Tibial artery (tissue), 4 donors: ENCODE results near the gene SHROOM1.

Experiments used
- DNase-seq, 2 donors: peaks; one replicate each; pipeline ENCODE4 v3.0.0-alpha.2; 2019
- H3K27ac ChIP-seq, 2 donors: fragments of 200-600 bp; sonication (generic) in 1 of 2; 1 replicate in 1 of 2; 2 replicates in 1 of 2; pipeline ENCODE4 v1.5.1; 2018 to 2019; ENCODE audit warnings: mild to moderate bottlenecking in 1 of 2
- H3K27me3 ChIP-seq, 2 donors: fragments of 200-600 bp; sonication (generic) in 1 of 2; one replicate each; pipeline versions ENCODE4 v1.5.1 to v1.6.0; 2016 to 2019
- H3K36me3 ChIP-seq, 3 donors: fragments of 200-600 bp; sonication (generic) in 2 of 3; one replicate each; pipeline ENCODE4 v1.5.1; 2016 to 2019; ENCODE audit warnings: mild to moderate bottlenecking in 2 of 3
- H3K4me1 ChIP-seq, 4 donors: fragments of 200-600 bp; sonication (generic) in 2 of 4; 1 replicate in 3 of 4; 2 replicates in 1 of 4; pipeline ENCODE4 v1.5.1; 2016 to 2019
- H3K4me3 ChIP-seq, 2 donors: fragments of 200-600 bp; sonication (generic) in 1 of 2; 1 replicate in 1 of 2; 2 replicates in 1 of 2; pipeline ENCODE4 v1.5.1; 2018 to 2019; ENCODE audit warnings: mild to moderate bottlenecking in 2 of 2
- H3K9me3 ChIP-seq, 3 donors: fragments of 200-600 bp; sonication (generic) in 1 of 3; one replicate each; pipeline ENCODE4 v1.5.1; 2016 to 2019
- CTCF ChIP-seq, 2 experiments: fragments of 200-600 bp in 1 of 2; fragments of 450-650 bp in 1 of 2; IDR thresholded peaks; one replicate each; pipeline ENCODE4 v1.5.1; 2017 to 2019; ENCODE audit warnings: antibody characterized with exemption in 2 of 2, mild to moderate bottlenecking in 1 of 2, moderate library complexity in 1 of 2
- intact Hi-C: fragments of 100-400 bp; cut with DNase I; formaldehyde crosslinking; loops from one replicate; pipeline ENCODE4 v1.15.0; 2023; ENCODE audit warnings: low total_unique reads

SHROOM1 gene

GRCh38 chr5:132839426-132840301 lies 9.2 kb upstream of the SHROOM1 start:
- DNase-seq, result no peak
- intact Hi-C loops, result no loop called here
- no peak for TF ChIP-seq CTCF (IDR thresholded peaks at IDR 0.05)
- no peak overlapping the region for H3K4me3 ChIP-seq
- no peaks in the 10 kb centered on the region for H3K9me3 ChIP-seq
- no peaks in the 10 kb centered on the region for H3K36me3 ChIP-seq
- H3K4me1 ChIP-seq, result no peaks in the 10 kb centered on the region
- H3K27me3 ChIP-seq, result no peaks in the 10 kb centered on the region
- no peak overlapping the region for H3K27ac ChIP-seq

GRCh38 chr5:132838516-132839282 lies 8.3 kb upstream of the SHROOM1 start:
- H3K27me3 ChIP-seq, result no peaks in the 10 kb centered on the region
- H3K27ac ChIP-seq, result no peak overlapping the region
- H3K4me1 ChIP-seq, result no peaks in the 10 kb centered on the region
- no peak for DNase-seq
- no peaks in the 10 kb centered on the region for H3K9me3 ChIP-seq
- no peak for TF ChIP-seq CTCF (IDR thresholded peaks at IDR 0.05)
- H3K4me3 ChIP-seq, result no peak overlapping the region
- H3K36me3 ChIP-seq, result no peaks in the 10 kb centered on the region
- intact Hi-C loops, result no loop called here

- no peaks in the 10 kb centered on the region for H3K27me3 ChIP-seq
- no peaks in the 10 kb centered on the region for H3K4me1 ChIP-seq
- TF ChIP-seq CTCF (IDR thresholded peaks at IDR 0.05), result no peak
- H3K27ac ChIP-seq, result no peak overlapping the region
- intact Hi-C loops, result no loop called here
- no peaks in the 10 kb centered on the region for H3K9me3 ChIP-seq
- no peak for DNase-seq
- H3K4me3 ChIP-seq, result no peak overlapping the region
- no peaks in the 10 kb centered on the region for H3K36me3 ChIP-seq
These were observed 7.4 kb upstream of the SHROOM1 start for GRCh38 chr5:132837868-132838267.

- no peak for TF ChIP-seq CTCF (IDR thresholded peaks at IDR 0.05)
- H3K4me3 ChIP-seq, result no peak overlapping the region
- DNase-seq, result no peak
- no peaks in the 10 kb centered on the region for H3K9me3 ChIP-seq
- no peaks in the 10 kb centered on the region for H3K36me3 ChIP-seq
- no peaks in the 10 kb centered on the region for H3K4me1 ChIP-seq
- intact Hi-C loops, result no loop called here
- H3K27ac ChIP-seq, result no peak overlapping the region
- H3K27me3 ChIP-seq, result no peaks in the 10 kb centered on the region
These were observed 6.4 kb upstream of the SHROOM1 start for GRCh38 chr5:132836852-132837251.

- TF ChIP-seq CTCF (IDR thresholded peaks at IDR 0.05), result no peak
- H3K4me1 ChIP-seq, result peaks cover 0 to 15% (median 9%) of the 10 kb centered on the region in 4 donors
- H3K27ac ChIP-seq, result no peak overlapping the region
- no peaks in the 10 kb centered on the region for H3K9me3 ChIP-seq
- intact Hi-C loops, result no loop called here
- H3K36me3 ChIP-seq, result no peaks in the 10 kb centered on the region
- H3K4me3 ChIP-seq, result no peak overlapping the region
- DNase-seq, result no peak
- no peaks in the 10 kb centered on the region for H3K27me3 ChIP-seq
These were observed 3.6 kb upstream of the SHROOM1 start for GRCh38 chr5:132834057-132834456.
